Activated T-cell treated with anti-CD3 and anti-CD28 coated beads, Interleukin-2, amount 50 U/mL, for 4 hours (primary cell): Measurements from ENCODE around the gene ABCB9. TPM values are rescaled to one million over a fixed set of nuclear protein-coding genes. Genes with fewer than 3 reads are reported as not detected.

Source experiments
- ATAC-seq, 2 donors: fragments of 200-7000 bp; cut with Tn5 transposase; one replicate each; pipeline ENCODE4 v1.10.0; 2021
- DNase-seq: peaks from one replicate; pipeline ENCODE4 v3.0.0-alpha.2; 2020
- H3K27me3 Mint-ChIP-seq: one replicate; pipeline ENCODE4 v1.8.0; 2021; ENCODE audit warnings: low read depth, mixed read lengths
- H3K36me3 Mint-ChIP-seq: one replicate; pipeline ENCODE4 v1.8.0; 2022; ENCODE audit warnings: mixed read lengths; ENCODE audit not compliant: insufficient read depth
- H3K4me1 Mint-ChIP-seq: one replicate; pipeline ENCODE4 v1.8.0; 2021; ENCODE audit warnings: low read depth, mixed read lengths
- H3K4me3 Mint-ChIP-seq: one replicate; pipeline ENCODE4 v1.8.0; 2021; ENCODE audit warnings: mild to moderate bottlenecking, moderate library complexity, mixed read lengths
- H3K9me3 Mint-ChIP-seq: one replicate; pipeline ENCODE4 v1.8.0; 2021; ENCODE audit warnings: mixed read lengths
- total RNA-seq, 3 donors: library from RNA; stranded (reverse); gene quantifications; one replicate each; pipeline ENCODE4 v1.2.1, GENCODE V29; 2021

ABCB9 gene
- total RNA-seq, 3 donors from 2014 or later = 2.3 to 3.2 (median 2.9) TPM

GRCh38 chr12:122998316-122998715 is 32.1 kb upstream of the ABCB9 start:
- Mint-ChIP-seq H3K9me3 (no peaks in the 10 kb centered on the region), H3K4me3 (no peak overlapping the region), H3K4me1 (no peaks in the 10 kb centered on the region), H3K27me3 (no peaks in the 10 kb centered on the region), H3K36me3 (peaks cover 2% of the 10 kb centered on the region)
- DNase-seq = no peak
- ATAC-seq = no peak

GRCh38 chr12:122997343-122998250 is 31.3 kb upstream of the ABCB9 start:
- H3K36me3 Mint-ChIP-seq = peaks cover 2% of the 10 kb centered on the region
- ATAC-seq (no peak), DNase-seq (no peak)
- no peak overlapping the region for H3K4me3 Mint-ChIP-seq
- no peaks in the 10 kb centered on the region for H3K27me3 Mint-ChIP-seq
- no peaks in the 10 kb centered on the region for H3K4me1 Mint-ChIP-seq
- H3K9me3 Mint-ChIP-seq = no peaks in the 10 kb centered on the region

- peaks cover 2% of the 10 kb centered on the region for H3K36me3 Mint-ChIP-seq
- no peaks in the 10 kb centered on the region for H3K4me1 Mint-ChIP-seq
- ATAC-seq = no peak
- DNase-seq = no peak
- H3K27me3 Mint-ChIP-seq = no peaks in the 10 kb centered on the region
- H3K4me3 Mint-ChIP-seq = no peak overlapping the region
- H3K9me3 Mint-ChIP-seq = no peaks in the 10 kb centered on the region
These were observed 30.5 kb upstream of the ABCB9 start for GRCh38 chr12:122996621-122997342.

- no peaks in the 10 kb centered on the region for H3K4me1 Mint-ChIP-seq
- DNase-seq = no peak
- no peaks in the 10 kb centered on the region for H3K36me3 Mint-ChIP-seq
- H3K9me3 Mint-ChIP-seq = no peaks in the 10 kb centered on the region
- no peaks in the 10 kb centered on the region for H3K27me3 Mint-ChIP-seq
- H3K4me3 Mint-ChIP-seq = no peak overlapping the region
- no peak for ATAC-seq
These were observed 29.9 kb upstream of the ABCB9 start for GRCh38 chr12:122996188-122996601.

GRCh38 chr12:122995503-122996187 is 29.4 kb upstream of the ABCB9 start:
- H3K36me3 Mint-ChIP-seq = no peaks in the 10 kb centered on the region
- ATAC-seq (no peak), DNase-seq (no peak)
- no peaks in the 10 kb centered on the region for H3K27me3 Mint-ChIP-seq
- no peaks in the 10 kb centered on the region for H3K9me3 Mint-ChIP-seq
- H3K4me1 Mint-ChIP-seq = no peaks in the 10 kb centered on the region
- no peak overlapping the region for H3K4me3 Mint-ChIP-seq

GRCh38 chr12:122994781-122995502 is 28.7 kb upstream of the ABCB9 start:
- H3K27me3 Mint-ChIP-seq = no peaks in the 10 kb centered on the region
- no peaks in the 10 kb centered on the region for H3K9me3 Mint-ChIP-seq
- DNase-seq (no peak), ATAC-seq (no peak)
- no peaks in the 10 kb centered on the region for H3K36me3 Mint-ChIP-seq
- no peak overlapping the region for H3K4me3 Mint-ChIP-seq
- H3K4me1 Mint-ChIP-seq = no peaks in the 10 kb centered on the region

- H3K4me1 Mint-ChIP-seq = no peaks in the 10 kb centered on the region
- H3K9me3 Mint-ChIP-seq = no peaks in the 10 kb centered on the region
- no peak overlapping the region for H3K4me3 Mint-ChIP-seq
- H3K27me3 Mint-ChIP-seq = no peaks in the 10 kb centered on the region
- DNase-seq = no peak
- no peaks in the 10 kb centered on the region for H3K36me3 Mint-ChIP-seq
- ATAC-seq = no peak
These were observed 27.9 kb upstream of the ABCB9 start for GRCh38 chr12:122994140-122994675.

GRCh38 chr12:122992386-122992785 is 26.1 kb upstream of the ABCB9 start:
- no peak for DNase-seq
- H3K4me1 Mint-ChIP-seq = no peaks in the 10 kb centered on the region
- H3K4me3 Mint-ChIP-seq = no peak overlapping the region
- H3K36me3 Mint-ChIP-seq = peaks cover 2% of the 10 kb centered on the region
- H3K27me3 Mint-ChIP-seq = no peaks in the 10 kb centered on the region
- ATAC-seq = no peak
- no peaks in the 10 kb centered on the region for H3K9me3 Mint-ChIP-seq

- H3K4me3 Mint-ChIP-seq = no peak overlapping the region
- no peaks in the 10 kb centered on the region for H3K27me3 Mint-ChIP-seq
- no peaks in the 10 kb centered on the region for H3K9me3 Mint-ChIP-seq
- no peaks in the 10 kb centered on the region for H3K4me1 Mint-ChIP-seq
- ATAC-seq (no peak), DNase-seq (no peak)
- peaks cover 4% of the 10 kb centered on the region for H3K36me3 Mint-ChIP-seq
These were observed 25.5 kb upstream of the ABCB9 start for GRCh38 chr12:122991623-122992275.

- Mint-ChIP-seq H3K36me3 (peaks cover 6% of the 10 kb centered on the region), H3K4me1 (no peaks in the 10 kb centered on the region), H3K27me3 (no peaks in the 10 kb centered on the region), H3K9me3 (no peaks in the 10 kb centered on the region), H3K4me3 (no peak overlapping the region)
- ATAC-seq (no peak), DNase-seq (no peak)
These were observed 24.8 kb upstream of the ABCB9 start for GRCh38 chr12:122990961-122991622.

- ATAC-seq (no peak), DNase-seq (no peak)
- Mint-ChIP-seq H3K9me3 (no peaks in the 10 kb centered on the region), H3K27me3 (no peaks in the 10 kb centered on the region), H3K4me3 (no peak overlapping the region), H3K36me3 (peaks cover 6% of the 10 kb centered on the region), H3K4me1 (no peaks in the 10 kb centered on the region)
These were observed 24.3 kb upstream of the ABCB9 start for GRCh38 chr12:122990561-122990960.

- no peak for DNase-seq
These were observed 23.7 kb upstream of the ABCB9 start for GRCh38 chr12:122989874-122990419.

More at GRCh38 chr12:122989874-122990419, 23.7 kb upstream of the ABCB9 start:
- Mint-ChIP-seq H3K27me3 (no peaks in the 10 kb centered on the region), H3K4me3 (no peak overlapping the region), H3K4me1 (no peaks in the 10 kb centered on the region), H3K36me3 (peaks cover 7% of the 10 kb centered on the region), H3K9me3 (no peaks in the 10 kb centered on the region)
- no peak for ATAC-seq
